Ishikawa (cell line): Measurements from ENCODE around the gene TUBGCP3.

Experiments used
- CEBPB ChIP-seq: IDR thresholded peaks from 2 replicates; pipeline ENCODE4 v1.6.1; 2012
- CREB1 ChIP-seq: IDR thresholded peaks from 2 replicates; pipeline ENCODE4 v1.6.1; 2012; ENCODE audit warnings: low read depth
- EGR1 ChIP-seq: IDR thresholded peaks from 2 replicates; pipeline ENCODE4 v1.6.1; 2012
- EP300 ChIP-seq: IDR thresholded peaks from 2 replicates; pipeline ENCODE4 v1.6.1; 2012; ENCODE audit warnings: borderline replicate concordance
- FOXM1 ChIP-seq: IDR thresholded peaks from 2 replicates; pipeline ENCODE4 v1.6.1; 2012; ENCODE audit warnings: low read depth, borderline replicate concordance
- NFIC ChIP-seq: IDR thresholded peaks from 2 replicates; pipeline ENCODE4 v1.6.1; 2012
- RAD21 ChIP-seq: IDR thresholded peaks from 2 replicates; pipeline ENCODE4 v1.6.1; 2012; ENCODE audit warnings: low read depth
- TAF1 ChIP-seq: IDR thresholded peaks from 2 replicates; pipeline ENCODE4 v1.6.1; 2012; ENCODE audit warnings: low read depth, mild to moderate bottlenecking
- YY1 ChIP-seq: IDR thresholded peaks from 2 replicates; pipeline ENCODE4 v1.6.1; 2012; ENCODE audit warnings: low read depth
- ZBTB7A ChIP-seq: IDR thresholded peaks from 2 replicates; pipeline ENCODE4 v1.6.1; 2012; ENCODE audit warnings: low read depth
- TF ChIP-seq, protein P1 (sequence below): IDR thresholded peaks from 2 replicates; pipeline ENCODE4 v1.6.1; 2012; ENCODE audit warnings: low read depth, mild to moderate bottlenecking
- TF ChIP-seq, protein P2 (sequence below): IDR thresholded peaks from 2 replicates; pipeline ENCODE4 v1.6.1; 2012
- TF ChIP-seq, protein P3 (sequence below): IDR thresholded peaks from 2 replicates; pipeline ENCODE4 v1.6.1; 2012

DNA sequence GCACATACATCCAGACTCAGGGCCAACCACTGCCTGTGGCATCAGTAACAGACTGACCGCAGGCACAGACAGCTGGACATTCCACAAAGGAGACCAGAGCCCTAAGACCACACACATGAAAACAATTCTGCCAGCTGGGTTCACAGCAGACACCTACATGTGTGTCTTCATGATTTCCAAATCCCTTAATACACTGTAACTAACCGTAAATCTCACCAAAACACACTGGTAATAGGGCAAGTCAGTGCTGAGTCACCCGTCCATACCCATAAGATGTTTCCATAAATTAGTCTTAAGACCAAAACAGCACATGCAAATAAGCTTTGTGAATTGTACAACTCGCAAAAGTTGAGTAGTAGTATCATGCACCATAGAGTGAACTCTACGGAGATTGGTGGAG lies 65.4 kb downstream of the TUBGCP3 start:
- no peak for TF ChIP-seq EP300
- TF ChIP-seq CREB1 = no peak
- TF ChIP-seq, protein P1, sequence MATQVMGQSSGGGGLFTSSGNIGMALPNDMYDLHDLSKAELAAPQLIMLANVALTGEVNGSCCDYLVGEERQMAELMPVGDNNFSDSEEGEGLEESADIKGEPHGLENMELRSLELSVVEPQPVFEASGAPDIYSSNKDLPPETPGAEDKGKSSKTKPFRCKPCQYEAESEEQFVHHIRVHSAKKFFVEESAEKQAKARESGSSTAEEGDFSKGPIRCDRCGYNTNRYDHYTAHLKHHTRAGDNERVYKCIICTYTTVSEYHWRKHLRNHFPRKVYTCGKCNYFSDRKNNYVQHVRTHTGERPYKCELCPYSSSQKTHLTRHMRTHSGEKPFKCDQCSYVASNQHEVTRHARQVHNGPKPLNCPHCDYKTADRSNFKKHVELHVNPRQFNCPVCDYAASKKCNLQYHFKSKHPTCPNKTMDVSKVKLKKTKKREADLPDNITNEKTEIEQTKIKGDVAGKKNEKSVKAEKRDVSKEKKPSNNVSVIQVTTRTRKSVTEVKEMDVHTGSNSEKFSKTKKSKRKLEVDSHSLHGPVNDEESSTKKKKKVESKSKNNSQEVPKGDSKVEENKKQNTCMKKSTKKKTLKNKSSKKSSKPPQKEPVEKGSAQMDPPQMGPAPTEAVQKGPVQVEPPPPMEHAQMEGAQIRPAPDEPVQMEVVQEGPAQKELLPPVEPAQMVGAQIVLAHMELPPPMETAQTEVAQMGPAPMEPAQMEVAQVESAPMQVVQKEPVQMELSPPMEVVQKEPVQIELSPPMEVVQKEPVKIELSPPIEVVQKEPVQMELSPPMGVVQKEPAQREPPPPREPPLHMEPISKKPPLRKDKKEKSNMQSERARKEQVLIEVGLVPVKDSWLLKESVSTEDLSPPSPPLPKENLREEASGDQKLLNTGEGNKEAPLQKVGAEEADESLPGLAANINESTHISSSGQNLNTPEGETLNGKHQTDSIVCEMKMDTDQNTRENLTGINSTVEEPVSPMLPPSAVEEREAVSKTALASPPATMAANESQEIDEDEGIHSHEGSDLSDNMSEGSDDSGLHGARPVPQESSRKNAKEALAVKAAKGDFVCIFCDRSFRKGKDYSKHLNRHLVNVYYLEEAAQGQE = no peak
- no peak for TF ChIP-seq NFIC
- TF ChIP-seq EGR1 = no peak
- TF ChIP-seq RAD21 = no peak
- TF ChIP-seq CEBPB = no peak
- TF ChIP-seq FOXM1 = no peak
- TF ChIP-seq YY1 = no peak
- TF ChIP-seq, protein P2, sequence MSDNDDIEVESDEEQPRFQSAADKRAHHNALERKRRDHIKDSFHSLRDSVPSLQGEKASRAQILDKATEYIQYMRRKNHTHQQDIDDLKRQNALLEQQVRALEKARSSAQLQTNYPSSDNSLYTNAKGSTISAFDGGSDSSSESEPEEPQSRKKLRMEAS = no peak
- TF ChIP-seq, protein P3, sequence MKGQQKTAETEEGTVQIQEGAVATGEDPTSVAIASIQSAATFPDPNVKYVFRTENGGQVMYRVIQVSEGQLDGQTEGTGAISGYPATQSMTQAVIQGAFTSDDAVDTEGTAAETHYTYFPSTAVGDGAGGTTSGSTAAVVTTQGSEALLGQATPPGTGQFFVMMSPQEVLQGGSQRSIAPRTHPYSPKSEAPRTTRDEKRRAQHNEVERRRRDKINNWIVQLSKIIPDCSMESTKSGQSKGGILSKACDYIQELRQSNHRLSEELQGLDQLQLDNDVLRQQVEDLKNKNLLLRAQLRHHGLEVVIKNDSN = no peak
- TF ChIP-seq TAF1 = no peak
- TF ChIP-seq ZBTB7A = no peak
